HG02759 (cell line): ENCODE results near the gene TADA2A.

Experiments
- ATAC-seq: cut with Tn5 transposase; IDR thresholded peaks from one replicate; pipeline ENCODE4 v1.9.1; 2021; ENCODE audit warnings: mild to moderate bottlenecking, moderate library complexity; ENCODE audit not compliant: unreplicated experiment

TADA2A gene, protein sequence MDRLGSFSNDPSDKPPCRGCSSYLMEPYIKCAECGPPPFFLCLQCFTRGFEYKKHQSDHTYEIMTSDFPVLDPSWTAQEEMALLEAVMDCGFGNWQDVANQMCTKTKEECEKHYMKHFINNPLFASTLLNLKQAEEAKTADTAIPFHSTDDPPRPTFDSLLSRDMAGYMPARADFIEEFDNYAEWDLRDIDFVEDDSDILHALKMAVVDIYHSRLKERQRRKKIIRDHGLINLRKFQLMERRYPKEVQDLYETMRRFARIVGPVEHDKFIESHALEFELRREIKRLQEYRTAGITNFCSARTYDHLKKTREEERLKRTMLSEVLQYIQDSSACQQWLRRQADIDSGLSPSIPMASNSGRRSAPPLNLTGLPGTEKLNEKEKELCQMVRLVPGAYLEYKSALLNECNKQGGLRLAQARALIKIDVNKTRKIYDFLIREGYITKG

DNA sequence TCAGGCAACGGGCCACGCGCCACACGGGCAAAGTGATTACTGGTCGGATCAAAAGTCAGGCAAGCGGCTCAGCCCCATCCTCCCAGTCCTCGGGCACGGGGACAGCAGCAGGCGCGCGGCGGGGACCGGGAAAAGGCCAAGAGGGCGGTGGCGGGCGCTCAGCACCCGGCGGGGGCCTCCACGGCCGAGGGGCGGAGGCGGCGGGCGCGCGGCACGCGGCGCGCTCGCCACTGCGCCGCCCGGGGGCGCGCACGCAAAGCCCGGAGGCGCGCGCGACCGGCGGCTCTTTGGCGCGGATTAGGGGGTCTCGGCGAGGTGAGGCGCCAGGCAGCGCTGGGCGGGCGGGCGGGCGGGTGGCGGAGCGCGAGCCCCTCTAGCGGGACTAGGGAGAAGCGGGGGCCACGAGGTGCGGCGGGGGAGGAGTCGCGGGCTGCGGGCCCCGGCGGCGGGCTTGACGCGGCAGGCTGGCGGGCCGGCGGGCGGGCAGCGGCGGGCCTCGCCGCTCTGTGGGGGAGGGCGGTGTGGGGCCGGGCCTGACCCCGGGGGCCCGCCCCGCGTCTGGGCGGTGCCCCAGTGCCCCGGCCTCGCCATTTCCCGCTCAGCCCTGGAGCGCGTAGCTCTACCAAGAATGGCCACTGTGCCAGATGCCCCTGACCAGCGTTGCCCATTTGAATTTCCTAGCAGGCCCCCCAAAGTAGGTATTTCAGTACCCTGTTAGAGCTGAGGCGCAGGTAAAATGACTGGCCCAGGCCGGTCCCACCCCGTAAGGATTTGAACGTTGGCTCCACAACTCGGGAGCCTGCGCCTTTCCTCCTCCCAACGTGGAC is at the start of gene TADA2A, which contains the start of gene ACACA:
Gene TADA2A (plus strand): TSS at position 252 of the 827 bp plus-strand sequence. CDS start 4,480 bp downstream, outside the sequence.
Gene ACACA (minus strand): TSS at position 202 of the 827 bp plus-strand sequence. CDS start 537 bp downstream, outside the sequence.
- peak; percentile 81 for ATAC-seq

- peak; percentile 3 for ATAC-seq
Measured at GRCh38 chr17:37358098-37358829, 48.4 kb upstream of the TADA2A start.

GRCh38 chr17:37358830-37359681 is 47.6 kb upstream of the TADA2A start:
- ATAC-seq, result peak; percentile 93

GRCh38 chr17:37359682-37360188 is 47.0 kb upstream of the TADA2A start:
- no peak for ATAC-seq

DNA sequence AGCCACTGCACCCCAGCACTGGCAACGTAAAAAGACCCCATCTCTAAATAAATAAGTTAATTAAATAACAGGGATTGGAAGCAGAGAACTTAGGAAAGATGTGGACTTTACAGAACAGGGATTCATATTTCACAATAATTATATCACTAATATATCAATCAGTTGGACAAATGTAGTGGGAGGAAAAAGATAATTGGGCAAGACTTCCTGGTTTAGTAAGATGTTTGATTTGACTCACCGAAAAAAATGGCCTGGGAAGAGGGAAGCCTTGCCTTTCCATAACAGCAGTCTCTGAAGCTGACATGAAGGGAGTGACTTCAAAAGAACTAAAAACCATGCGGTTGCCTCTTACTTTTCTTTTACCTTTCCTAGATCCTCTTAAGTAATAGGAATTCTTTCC is 46.1 kb upstream of the TADA2A start:
- no peak for ATAC-seq

- no peak for ATAC-seq
Measured at GRCh38 chr17:37361543-37361942, 45.1 kb upstream of the TADA2A start.

- ATAC-seq, result no peak
Measured at GRCh38 chr17:37365589-37365988, 41.1 kb upstream of the TADA2A start.

DNA sequence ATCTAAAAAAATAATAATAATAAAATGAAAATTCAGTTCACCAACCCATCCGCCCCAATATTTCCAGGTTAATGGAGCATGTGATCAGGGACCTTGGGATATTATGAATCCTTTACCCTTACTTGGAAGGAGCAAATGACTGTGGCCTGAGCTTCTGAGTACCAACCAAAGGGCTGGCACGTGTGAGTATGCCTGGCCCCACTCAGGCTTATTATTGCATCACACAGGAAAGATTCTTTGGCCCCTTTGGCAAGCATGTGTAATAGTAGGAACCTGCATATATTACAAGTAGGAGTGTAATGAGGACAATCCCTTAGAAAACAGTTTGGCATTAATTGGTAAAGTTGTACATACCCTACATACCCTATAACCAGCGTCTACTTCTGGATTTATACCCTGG is 38.1 kb upstream of the TADA2A start:
- no peak for ATAC-seq

DNA sequence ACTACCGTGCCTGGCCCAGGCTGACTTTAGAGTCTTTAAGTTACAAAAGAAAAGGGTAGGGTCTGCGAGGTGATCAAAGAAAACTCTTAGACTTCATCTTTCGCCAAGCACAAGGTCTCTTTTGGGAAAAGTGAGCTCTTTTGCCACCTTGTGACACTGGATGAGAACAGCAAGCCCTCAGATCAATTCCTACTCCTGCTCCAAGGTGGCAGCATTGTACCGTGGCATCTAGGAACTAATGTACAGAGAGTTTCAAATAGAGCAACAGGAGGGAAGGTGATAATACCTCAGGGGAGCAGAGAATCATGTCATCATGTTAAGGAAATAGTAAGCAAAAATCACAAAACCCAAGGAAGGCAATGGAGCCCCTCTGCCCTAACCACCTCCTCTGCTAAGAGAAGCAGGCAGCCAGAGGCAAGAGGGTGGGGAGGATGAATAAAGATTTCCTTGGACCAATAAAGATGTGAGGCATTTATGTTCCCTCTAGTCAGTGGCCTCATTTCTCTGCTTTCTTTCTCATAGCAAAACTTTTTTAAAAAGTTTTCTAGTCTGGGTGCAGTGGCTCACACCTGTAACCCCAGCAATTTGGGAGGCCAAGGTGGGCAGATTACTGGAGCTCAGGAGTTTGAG is 33.0 kb upstream of the TADA2A start:
- peak; percentile 56 for ATAC-seq

GRCh38 chr17:37375706-37376105 is 31.0 kb upstream of the TADA2A start, which contains the start of gene C17orf78:
TSS of gene C17orf78 (plus strand) at chr17:37375985. CDS start at chr17:37376093, 108 bp downstream.
- ATAC-seq, result no peak

DNA sequence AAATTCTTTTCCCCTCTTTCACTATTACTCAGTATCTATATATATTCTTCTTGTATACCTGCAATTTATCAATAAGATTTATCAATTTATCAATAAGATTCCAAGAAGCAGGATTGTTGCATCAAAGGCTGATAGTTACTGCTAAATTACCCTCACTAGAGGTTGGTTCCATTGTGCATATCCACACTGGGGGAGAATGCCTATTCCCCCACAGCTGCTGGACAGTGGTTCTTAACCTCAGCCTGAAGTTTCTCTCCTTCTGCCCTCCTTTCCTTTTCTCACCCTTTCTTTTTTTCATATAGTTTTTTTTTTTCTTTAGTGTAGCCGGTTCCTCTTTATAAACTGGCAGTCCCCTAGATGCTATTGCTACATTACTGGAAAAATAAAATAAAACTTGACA is 24.6 kb upstream of the TADA2A start:
- ATAC-seq, result no peak

GRCh38 chr17:37384560-37385149 is 22.0 kb upstream of the TADA2A start:
- ATAC-seq, result no peak

DNA sequence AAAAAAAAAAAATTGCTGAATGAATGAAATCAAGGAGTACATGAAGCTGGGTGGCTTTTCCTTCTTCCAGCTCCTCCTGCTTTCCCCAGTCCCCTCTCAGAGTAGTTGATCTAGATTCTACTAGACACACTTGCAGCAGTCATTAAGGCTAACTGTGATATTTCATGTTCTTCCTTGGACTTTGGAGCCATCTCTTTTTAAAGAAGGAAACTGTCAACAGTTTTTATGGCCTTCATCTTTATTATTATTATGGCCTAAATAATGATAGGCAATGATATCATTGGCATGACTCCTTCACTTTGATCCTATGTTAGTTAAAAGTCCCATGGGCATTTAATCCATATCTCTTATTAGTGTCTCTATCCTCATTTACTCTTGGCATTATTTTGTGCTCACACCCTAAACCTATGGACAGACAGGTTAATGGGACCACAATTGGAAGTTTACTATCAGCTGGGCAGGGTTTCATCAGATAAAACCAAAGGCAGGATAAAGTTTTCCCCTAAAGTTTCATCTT is 21.2 kb upstream of the TADA2A start:
- no peak for ATAC-seq

DNA sequence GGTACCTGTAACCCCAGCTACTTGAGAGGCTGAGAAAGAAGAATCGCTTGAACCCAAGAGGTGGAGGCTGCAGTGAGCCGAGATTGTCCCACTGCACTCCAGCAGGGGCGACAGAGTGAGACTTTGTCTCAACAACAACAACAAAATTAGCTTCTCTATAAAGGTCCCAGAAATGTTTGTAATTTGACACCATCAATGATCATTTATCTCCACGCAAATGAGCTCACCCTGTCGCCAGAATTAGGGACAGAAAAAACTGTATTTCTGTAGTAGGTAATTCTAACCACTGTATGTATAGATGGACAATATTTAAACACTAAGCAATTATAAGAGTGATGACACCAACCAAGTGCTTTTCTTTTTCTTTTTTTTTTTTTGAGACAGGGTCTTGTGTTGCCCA is 20.2 kb upstream of the TADA2A start:
- ATAC-seq, result no peak

DNA sequence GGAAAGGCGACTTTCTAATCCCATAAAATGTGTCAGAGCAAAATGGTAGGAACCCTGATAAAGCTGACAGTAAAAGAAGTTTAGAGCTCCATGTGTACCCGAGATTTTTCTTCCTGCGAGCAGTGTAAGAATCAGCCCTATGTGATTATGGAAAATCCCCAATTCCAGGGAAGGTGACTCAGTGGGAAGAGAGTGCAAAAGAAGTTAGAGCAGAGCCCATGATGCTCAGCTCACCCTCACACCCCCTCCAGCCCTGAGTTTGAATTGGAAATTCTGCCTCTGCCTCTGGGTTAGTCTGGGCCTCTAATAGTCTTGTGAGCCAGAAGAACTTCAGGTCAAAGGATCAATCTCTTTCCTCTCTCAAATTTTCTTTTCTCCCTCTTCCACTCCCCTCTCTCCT is 18.4 kb upstream of the TADA2A start:
- ATAC-seq, result no peak

- ATAC-seq, result no peak
Measured at GRCh38 chr17:37389160-37389559, 17.5 kb upstream of the TADA2A start.

- no peak for ATAC-seq
Measured at GRCh38 chr17:37391146-37391545, 15.5 kb upstream of the TADA2A start.

- ATAC-seq, result peak; percentile 38
Measured at GRCh38 chr17:37392024-37392590, 14.6 kb upstream of the TADA2A start.
